Measurements from ENCODE around the gene TSPAN5.

Gene TSPAN5

DNA sequence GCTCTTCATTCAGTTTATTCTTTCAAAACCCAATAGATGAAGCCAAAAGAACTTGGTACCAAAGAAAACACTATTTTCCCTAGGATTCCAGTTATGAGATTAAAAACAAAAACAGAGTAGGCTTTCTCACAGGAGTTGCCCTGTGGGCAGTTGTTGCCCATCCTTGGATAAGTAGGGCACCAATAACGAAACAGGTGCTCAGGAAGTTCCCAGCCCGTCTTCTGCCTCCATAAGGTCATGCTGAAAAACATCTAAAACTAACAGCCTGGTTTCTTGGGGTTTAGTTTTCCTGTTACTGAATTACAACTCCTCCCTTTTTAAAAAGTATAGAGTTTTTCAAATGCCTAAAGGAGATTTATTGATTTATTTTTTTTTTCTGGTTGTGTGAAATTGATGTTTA is 14.7 kb downstream of the TSPAN5 start:
- DNase-seq (ENCODE audit: low read depth), result no peak

- no peak for DNase-seq (ENCODE audit: low read depth)
These were observed 15.4 kb downstream of the TSPAN5 start for GRCh38 chr4:98642991-98643426.

GRCh38 chr4:98641906-98642668 is 16.3 kb downstream of the TSPAN5 start:
- DNase-seq (ENCODE audit: low read depth), result no peak

DNA sequence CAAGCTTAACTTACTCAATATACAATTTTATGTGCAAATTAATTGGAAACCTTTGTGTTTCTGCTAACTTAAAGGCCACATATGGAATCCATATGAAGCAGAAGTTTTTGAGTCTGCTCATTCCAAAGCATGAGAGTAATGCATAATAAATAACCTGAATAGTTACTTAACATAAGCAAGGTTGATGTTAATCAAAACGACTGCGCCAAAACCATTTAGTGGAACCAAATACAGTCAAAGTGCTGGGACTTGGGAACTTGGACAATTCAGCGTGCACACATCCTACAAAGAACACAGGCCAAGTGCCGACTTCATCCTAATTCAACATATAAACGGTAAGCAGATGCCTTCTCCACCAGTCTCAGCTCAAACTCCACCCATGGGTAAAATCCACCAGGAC is 17.0 kb downstream of the TSPAN5 start:
- no peak for DNase-seq (ENCODE audit: low read depth)

DNA sequence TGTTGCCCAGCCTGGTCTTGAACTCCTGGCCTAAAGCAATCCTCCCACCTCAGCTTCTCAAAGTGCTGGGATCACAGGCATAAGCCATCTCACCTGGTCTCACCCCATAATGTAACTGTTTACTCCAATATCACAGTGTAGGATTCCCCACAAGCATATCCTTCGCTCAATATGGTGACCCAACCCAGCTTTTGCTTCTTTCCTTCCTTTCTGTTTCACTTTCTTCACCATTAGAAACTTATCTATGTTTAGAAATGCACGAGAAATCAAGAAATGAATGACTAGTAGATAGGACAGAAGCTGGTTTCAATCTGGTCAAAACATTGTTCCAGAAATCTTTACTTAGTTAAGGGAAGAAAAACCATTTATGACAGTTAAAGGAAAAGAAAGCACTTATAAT is 18.9 kb downstream of the TSPAN5 start:
- DNase-seq (ENCODE audit: low read depth), result no peak

DNA sequence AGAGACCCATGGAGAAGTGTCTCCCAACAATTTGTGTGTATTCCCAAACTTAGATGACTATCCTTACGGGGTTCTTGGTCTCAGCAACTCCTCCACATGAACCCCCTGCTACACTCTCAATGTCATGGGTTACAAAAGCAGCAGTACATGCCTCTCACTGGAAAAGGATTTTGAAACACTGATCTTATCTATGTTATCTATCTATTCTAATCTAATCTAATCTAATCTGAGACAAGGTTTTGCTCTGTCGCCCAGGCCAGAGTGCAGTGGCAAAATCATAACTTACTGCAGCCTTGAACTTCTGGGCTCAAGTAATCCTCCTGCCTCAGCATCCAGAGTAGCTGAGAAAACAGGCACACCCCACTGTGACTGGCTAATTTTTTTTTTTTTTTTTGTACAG is 19.3 kb downstream of the TSPAN5 start:
- no peak for DNase-seq (ENCODE audit: low read depth)

GRCh38 chr4:98638661-98639060 is 19.8 kb downstream of the TSPAN5 start:
- DNase-seq (ENCODE audit: low read depth), result no peak

DNA sequence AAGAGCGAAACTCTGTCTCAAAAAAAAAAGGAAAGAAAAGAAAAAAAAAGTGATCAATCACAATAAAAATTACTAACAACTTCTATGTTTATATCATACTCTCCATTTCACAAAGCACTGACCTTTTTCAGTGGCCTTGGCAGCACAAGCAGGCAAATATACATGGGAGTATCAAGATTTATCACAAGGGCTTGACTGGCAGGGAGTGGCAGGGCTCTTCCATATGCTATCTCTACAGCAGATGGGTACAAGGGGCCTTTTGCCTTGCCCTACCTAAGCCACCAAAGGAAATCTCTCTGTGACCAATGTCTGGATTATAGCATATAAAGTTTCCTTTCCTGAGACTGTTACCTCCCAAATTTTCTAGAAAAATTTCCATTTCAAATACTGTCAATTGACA is 24.4 kb downstream of the TSPAN5 start:
- DNase-seq (ENCODE audit: low read depth), result no peak

DNA sequence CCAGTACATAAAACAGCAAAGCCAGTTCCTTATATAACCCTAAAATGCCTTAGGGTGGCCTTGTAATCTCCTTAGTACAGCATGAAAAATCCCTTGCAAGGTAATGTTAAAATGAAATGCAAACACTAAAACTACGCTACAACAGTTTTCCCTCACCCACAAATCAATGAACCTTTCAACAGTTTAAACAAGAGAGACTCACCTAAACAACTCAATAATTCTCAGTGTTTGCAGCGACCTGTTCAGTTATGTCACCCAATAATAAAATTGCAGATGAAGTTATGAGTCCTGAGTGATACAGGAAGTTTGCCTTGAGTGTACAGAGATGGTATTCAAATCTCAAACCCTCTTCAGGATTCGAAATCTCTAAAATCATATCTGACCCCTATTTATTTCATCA is 25.3 kb downstream of the TSPAN5 start:
- no peak for DNase-seq (ENCODE audit: low read depth)

GRCh38 chr4:98632258-98632657 is 26.2 kb downstream of the TSPAN5 start:
- DNase-seq (ENCODE audit: low read depth), result no peak

GRCh38 chr4:98631506-98631905 is 26.9 kb downstream of the TSPAN5 start:
- DNase-seq (ENCODE audit: low read depth), result no peak

DNA sequence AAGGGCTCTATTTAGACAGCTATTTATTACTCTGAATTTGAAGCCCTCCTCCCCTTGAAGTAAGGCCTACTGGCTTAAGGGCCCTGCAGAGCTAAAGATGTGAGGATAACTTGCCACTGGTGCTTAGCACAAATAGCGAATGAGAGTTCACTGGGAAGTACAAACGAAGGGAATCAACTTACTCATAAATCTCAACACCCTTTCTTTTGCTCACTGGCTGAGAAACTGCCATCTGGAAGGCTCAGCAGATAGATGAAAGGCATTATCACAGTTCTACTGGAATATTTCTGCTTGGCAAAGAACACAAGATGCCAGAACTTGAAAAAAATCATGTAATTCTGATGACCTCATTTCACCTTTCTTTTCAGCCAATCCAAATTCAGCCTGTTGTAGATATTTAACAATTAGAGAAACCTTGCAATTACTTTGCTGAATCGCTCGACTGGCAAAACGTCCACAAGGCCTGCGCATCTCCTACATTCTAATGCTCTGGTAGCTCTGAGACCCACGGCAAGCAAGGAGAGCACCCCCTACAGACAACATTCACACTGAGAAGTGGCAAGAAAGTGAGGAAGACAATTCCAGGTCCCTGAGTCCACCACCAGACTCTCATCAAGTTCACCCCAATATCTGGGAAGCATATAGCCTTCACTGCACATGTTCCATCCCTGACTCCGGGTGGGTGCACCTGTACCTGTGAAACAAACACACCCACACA is 27.5 kb downstream of the TSPAN5 start:
- no peak for DNase-seq (ENCODE audit: low read depth)

DNA sequence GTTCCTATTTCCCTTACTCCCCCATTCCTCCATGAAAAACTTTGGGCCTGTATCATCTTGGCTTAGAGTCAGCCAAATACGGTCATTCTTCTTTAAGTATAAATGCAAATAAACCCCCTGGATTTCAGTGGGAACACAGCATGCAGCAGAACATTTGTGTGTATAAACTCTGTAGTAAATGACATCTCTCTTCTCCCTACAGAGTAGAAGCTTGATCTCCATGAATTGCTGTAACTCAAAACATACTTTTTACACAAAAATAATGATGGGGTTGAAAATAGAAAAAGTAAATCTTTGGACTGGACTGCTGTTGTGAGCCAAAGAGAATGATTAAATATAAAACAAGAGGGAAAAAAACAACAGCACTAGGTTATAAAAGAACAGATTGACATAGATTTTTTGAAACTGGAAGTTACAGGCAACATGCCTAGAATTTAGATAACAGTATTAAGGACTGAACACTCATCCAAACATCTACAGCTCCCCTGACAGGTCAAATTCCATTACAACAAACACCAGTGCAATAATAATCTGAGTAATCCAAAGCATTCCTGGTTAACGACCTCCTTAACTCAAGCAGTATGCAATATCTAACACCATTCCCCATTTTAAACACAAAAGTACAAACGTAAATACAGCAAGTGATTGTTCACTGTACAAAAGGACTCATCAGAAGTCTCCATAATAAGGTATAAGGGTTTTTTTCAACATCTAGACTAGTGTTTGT is 30.7 kb downstream of the TSPAN5 start:
- peak; percentile 54 for DNase-seq (ENCODE audit: low read depth)

- peak; percentile 77 for DNase-seq (ENCODE audit: low read depth)
These were observed 32.1 kb downstream of the TSPAN5 start for GRCh38 chr4:98626350-98626749.

DNA sequence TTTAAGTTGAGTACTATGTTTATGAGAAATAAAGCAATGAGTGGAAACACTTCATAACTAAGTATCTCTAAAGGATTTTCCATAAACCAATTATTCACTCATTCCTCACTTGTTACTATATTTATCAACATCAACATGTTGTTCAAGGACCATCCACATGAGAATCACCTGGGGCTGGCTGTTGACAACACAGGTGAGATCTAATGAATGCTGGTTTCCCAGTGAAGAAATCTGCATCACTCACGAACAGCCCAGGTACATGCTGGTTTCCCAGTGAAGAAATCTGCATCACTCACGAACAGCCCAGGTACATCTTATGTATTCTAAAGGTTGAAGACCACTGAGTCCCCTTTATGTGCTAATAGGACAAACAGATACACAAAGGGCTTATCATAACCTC is 32.5 kb downstream of the TSPAN5 start:
- no peak for DNase-seq (ENCODE audit: low read depth)

- DNase-seq (ENCODE audit: low read depth), result no peak
These were observed 33.0 kb downstream of the TSPAN5 start for GRCh38 chr4:98625399-98625798.

DNA sequence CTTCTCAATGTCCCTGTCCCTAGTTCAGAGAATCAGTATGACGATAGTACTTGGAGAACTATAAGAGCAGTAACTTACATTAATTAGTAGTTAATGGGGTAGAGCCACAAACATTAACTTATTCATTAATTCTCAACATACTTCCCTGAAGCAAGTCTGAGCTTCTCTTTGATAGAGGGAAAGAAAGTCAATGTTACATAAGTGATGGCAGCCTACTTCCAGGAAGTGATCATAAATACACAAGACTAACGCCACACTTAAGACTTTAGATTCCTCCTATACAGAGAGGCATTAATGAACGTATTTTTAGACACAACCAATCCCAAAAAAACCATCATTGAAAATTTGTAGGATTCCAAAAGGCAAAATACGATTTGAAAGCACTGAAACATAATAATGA is 33.8 kb downstream of the TSPAN5 start:
- no peak for DNase-seq (ENCODE audit: low read depth)

DNA sequence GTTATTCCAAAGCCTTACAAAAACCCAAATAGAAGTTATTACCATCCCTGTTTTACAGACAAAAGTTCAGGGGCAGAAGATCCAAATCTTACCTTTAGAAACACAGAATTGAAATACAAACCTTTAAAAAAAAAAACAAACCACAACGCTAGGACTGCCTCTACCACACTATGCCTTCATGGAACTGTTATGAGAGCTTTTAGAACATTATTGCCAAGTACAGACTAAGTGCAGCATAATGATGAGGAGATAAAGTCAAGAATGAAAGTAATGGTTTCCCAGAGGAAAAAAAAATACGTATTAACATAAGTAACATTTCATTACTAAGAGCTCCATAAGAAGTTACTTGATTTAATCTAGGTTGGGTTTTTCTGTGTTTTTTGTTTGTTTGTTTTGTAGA is 34.3 kb downstream of the TSPAN5 start:
- DNase-seq (ENCODE audit: low read depth), result no peak

DNA sequence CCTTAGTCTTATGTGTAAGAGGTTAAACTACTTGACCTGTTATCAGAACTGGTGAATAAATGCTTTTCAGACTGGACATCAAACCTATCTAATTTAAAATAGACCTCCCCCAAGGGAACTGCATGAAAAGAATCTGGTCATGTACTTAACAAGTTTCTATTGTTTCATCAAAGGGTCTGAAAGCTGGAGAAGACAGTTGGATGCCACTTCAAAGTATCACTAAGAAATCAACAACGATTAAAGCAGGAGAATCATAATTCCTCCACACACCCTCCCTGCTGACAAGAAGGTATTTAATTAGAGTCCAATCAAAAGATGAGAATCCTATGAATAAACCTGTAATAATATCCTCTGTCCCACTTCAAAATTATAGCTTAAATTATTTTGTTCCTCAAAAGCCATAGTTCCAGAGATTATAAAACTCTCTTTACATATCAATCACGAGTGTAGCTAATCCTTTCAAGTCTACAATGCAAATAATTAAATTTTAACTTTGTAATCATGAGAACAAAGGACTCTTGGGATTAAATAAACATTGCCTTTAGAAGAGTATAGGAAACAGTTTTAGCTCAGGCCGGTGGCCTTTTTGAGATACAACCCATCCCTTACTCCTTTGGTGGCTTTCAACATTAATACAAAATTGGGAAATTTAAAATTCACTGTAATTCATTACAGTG is 35.1 kb downstream of the TSPAN5 start:
- DNase-seq (ENCODE audit: low read depth), result no peak

GRCh38 chr4:98620087-98620784 is 38.2 kb downstream of the TSPAN5 start:
- no peak for DNase-seq (ENCODE audit: low read depth)

- no peak for DNase-seq (ENCODE audit: low read depth)
These were observed 39.2 kb downstream of the TSPAN5 start for GRCh38 chr4:98619180-98619579.

DNA sequence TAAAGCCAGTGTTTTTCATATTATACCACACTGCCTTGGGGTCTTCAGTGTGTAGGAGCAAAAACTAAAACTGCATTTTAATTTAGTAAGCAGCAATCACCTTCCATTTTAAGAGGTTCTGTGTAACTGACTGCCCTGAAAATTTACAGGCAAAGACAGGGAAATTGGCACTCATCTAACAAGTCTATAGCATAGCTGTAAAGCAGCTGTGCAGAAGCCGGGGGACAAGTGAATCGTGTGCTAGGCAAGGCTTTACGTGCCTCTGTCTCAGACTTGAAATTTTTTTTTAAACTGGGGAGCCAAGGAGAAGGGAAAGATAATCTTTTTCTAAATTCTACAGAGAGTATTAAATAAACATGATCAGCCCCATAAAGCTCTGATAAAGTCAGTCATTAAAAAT is 39.7 kb downstream of the TSPAN5 start:
- DNase-seq (ENCODE audit: low read depth), result no peak
